ENCODE data around the gene PLEKHG1.

The PLEKHG1 gene

GRCh38 chr6:150599199-150600009, at the start of gene PLEKHG1:
Gene PLEKHG1 (plus strand): TSS chr6:150599885. CDS start chr6:150733682, 133,797 bp downstream.
- Histone ChIP-seq H3K27ac (peak within 1 kb of the TSS; percentile 90), H3K36me3 (ENCODE audit: control insufficient read depth, insufficient read depth, low read length) (no peaks in the 10 kb centered on the region), H3K9ac (peak within 1 kb of the TSS; percentile 71), H3K4me3 (ENCODE audit: low read depth, low read length) (peak within 1 kb of the TSS; percentile 71), H3K4me1 (peaks cover 40% of the 10 kb centered on the region), H3K9me3 (ENCODE audit: control insufficient read depth, low read length) (no peaks in the 10 kb centered on the region), H3K79me2 (peaks cover 27% of the 10 kb centered on the region), H3K4me2 (ENCODE audit: low read length) (peak within 1 kb of the TSS; percentile 76), H3K27me3 (ENCODE audit: control insufficient read depth, insufficient read depth, low read length) (no peaks in the 10 kb centered on the region), H2AFZ (peak within 1 kb of the TSS; percentile 80)
- TF ChIP-seq CTCF (IDR thresholded peaks at IDR 0.05): no peak

GRCh38 chr6:150550244-150550643, 49.4 kb upstream of the PLEKHG1 start:
- Histone ChIP-seq H3K9me3 (ENCODE audit: control insufficient read depth, low read length) (no peaks in the 10 kb centered on the region), H3K27me3 (ENCODE audit: control insufficient read depth, insufficient read depth, low read length) (no peaks in the 10 kb centered on the region), H3K4me1 (peaks cover 42% of the 10 kb centered on the region), H3K36me3 (ENCODE audit: control insufficient read depth, insufficient read depth, low read length) (no peaks in the 10 kb centered on the region), H3K27ac (no peak overlapping the region), H3K4me2 (ENCODE audit: low read length) (no peak overlapping the region), H3K4me3 (ENCODE audit: low read depth, low read length) (no peak overlapping the region), H2AFZ (peak overlapping the region; percentile 67), H3K9ac (no peak overlapping the region), H3K79me2 (no peaks in the 10 kb centered on the region)
- no peak for TF ChIP-seq CTCF (IDR thresholded peaks at IDR 0.05)

- Histone ChIP-seq H3K27ac (no peak overlapping the region), H3K4me1 (peaks cover 18% of the 10 kb centered on the region), H3K27me3 (ENCODE audit: control insufficient read depth, insufficient read depth, low read length) (no peaks in the 10 kb centered on the region), H3K79me2 (no peaks in the 10 kb centered on the region), H3K36me3 (ENCODE audit: control insufficient read depth, insufficient read depth, low read length) (no peaks in the 10 kb centered on the region), H3K4me3 (ENCODE audit: low read depth, low read length) (no peak overlapping the region), H3K4me2 (ENCODE audit: low read length) (no peak overlapping the region), H2AFZ (no peak overlapping the region), H3K9me3 (ENCODE audit: control insufficient read depth, low read length) (no peaks in the 10 kb centered on the region), H3K9ac (no peak overlapping the region)
- TF ChIP-seq CTCF (IDR thresholded peaks at IDR 0.05): no peak
Observed at GRCh38 chr6:150557043-150557599, 42.6 kb upstream of the PLEKHG1 start.

GRCh38 chr6:150560004-150560883, 39.4 kb upstream of the PLEKHG1 start:
- H3K9me3 ChIP-seq (ENCODE audit: control insufficient read depth, low read length): no peaks in the 10 kb centered on the region
- no peak for TF ChIP-seq CTCF (IDR thresholded peaks at IDR 0.05)
- peaks cover 3% of the 10 kb centered on the region for H3K4me1 ChIP-seq
- H3K4me3 ChIP-seq (ENCODE audit: low read depth, low read length): no peak overlapping the region
- H3K27ac ChIP-seq: no peak overlapping the region
- no peak overlapping the region for H3K9ac ChIP-seq
- H3K36me3 ChIP-seq (ENCODE audit: control insufficient read depth, insufficient read depth, low read length): no peaks in the 10 kb centered on the region
- H2AFZ ChIP-seq: no peak overlapping the region
- H3K4me2 ChIP-seq (ENCODE audit: low read length): no peak overlapping the region
- no peaks in the 10 kb centered on the region for H3K27me3 ChIP-seq (ENCODE audit: control insufficient read depth, insufficient read depth, low read length)
- H3K79me2 ChIP-seq: no peaks in the 10 kb centered on the region
